Testis (tissue), 3 donors: ENCODE measurements around the gene AVL9. TPM values are rescaled to one million over a fixed set of nuclear protein-coding genes. Genes with fewer than 3 reads are reported as not detected.

ENCODE experiments used
- DNase-seq: peaks from one replicate; pipeline ENCODE4 v3.0.0-alpha.2; 2019
- H3K27ac ChIP-seq, 2 donors: fragments of 200-600 bp; sonication (generic); one replicate each; pipeline ENCODE4 v1.5.1; 2019
- H3K27me3 ChIP-seq: fragments of 200-600 bp; sonication (generic); one replicate; pipeline ENCODE4 v1.5.1; 2019
- H3K36me3 ChIP-seq: fragments of 200-600 bp; sonication (generic); one replicate; pipeline ENCODE4 v1.5.1; 2017; ENCODE audit warnings: low read depth; ENCODE audit errors: missing control alignments
- H3K4me1 ChIP-seq: fragments of 200-600 bp; sonication (generic); one replicate; pipeline ENCODE4 v1.5.1; 2019
- H3K4me3 ChIP-seq, 2 donors: fragments of 200-600 bp; sonication (generic); one replicate each; pipeline ENCODE4 v1.5.1; 2017 to 2019
- H3K9me3 ChIP-seq: fragments of 200-600 bp; sonication (generic); one replicate; pipeline ENCODE4 v1.5.1; 2017
- POLR2A ChIP-seq: fragments of 450-650 bp; IDR thresholded peaks from one replicate; pipeline ENCODE4 v1.6.1; 2017; ENCODE audit warnings: antibody characterized with exemption, mild to moderate bottlenecking, moderate library complexity
- WGBS, 2 donors: methylation state at CpG; one replicate each; pipeline ENCODE4 v1.1.5; 2018; 5-methylcytosine and 5-hydroxymethylcytosine counted together
- intact Hi-C: fragments of 100-400 bp; cut with DNase I; formaldehyde crosslinking; loops from one replicate; pipeline ENCODE4 v1.15.1; 2023; ENCODE audit warnings: low total_unique reads
- polyA plus RNA-seq: library from polyadenylated mRNA; stranded (reverse); fragments of 350-450 nt; fragmentation: Illumina TruSeq; extraction: RNeasy Lipid Tissue Mini Kit (QIAGEN cat#74804); gene quantifications from one replicate; pipeline ENCODE4 v1.2.3, GENCODE V29; 2014; ENCODE audit warnings: low read depth, low replicate concordance; ENCODE audit not compliant: insufficient read depth
- total RNA-seq, 2 donors: library from RNA; depleted of rRNA; stranded (reverse); fragments of >200 nt; gene quantifications; one replicate each; pipeline ENCODE4 v1.2.3, GENCODE V29; 2016
- TF ChIP-seq, protein P1 (sequence below), 3 experiments: fragments of 450-650 bp in 2 of 3; fragments of 200-600 bp in 1 of 3; sonication (generic) in 1 of 3; IDR thresholded peaks; one replicate each; pipeline ENCODE4 v1.5.1; 2016 to 2019; ENCODE audit warnings: antibody characterized with exemption in 3 of 3, mild to moderate bottlenecking in 2 of 3, moderate library complexity in 1 of 3

The AVL9 gene
- total and polyA plus RNA-seq, 3 donors from 2014 or later, result 27.5 to 49.1 (median 46.8) TPM

DNA sequence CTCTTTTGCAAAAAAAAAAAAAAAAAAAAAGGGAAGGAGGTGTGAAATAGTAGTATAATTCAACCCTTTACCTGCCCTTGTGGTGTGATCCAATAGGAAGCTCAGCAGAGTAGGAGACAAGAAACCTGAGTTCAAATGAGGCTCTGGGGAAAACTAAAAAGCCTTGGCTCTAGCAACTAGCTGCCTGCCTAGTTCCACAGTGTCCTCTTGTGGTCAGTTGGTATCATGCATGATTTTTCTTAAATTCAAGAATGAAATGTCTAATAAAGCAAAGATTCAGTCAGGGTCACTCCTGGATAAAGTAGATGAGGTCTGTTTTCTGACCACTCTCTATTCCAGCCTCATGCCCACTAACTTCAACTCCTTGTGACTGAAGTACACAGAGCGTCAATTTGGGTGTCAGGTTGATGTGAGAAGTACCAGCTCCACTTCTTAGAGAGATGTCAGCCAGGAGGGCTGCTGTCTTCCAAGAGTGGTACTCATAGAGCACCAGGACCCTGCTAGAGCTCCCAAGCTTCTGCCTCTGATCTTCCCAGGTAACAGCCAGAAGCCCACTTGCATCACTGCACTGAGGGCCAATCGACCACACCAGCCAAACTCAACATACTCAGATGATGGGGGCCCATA is 15.6 kb upstream of the AVL9 start:
- TF ChIP-seq, protein P1, sequence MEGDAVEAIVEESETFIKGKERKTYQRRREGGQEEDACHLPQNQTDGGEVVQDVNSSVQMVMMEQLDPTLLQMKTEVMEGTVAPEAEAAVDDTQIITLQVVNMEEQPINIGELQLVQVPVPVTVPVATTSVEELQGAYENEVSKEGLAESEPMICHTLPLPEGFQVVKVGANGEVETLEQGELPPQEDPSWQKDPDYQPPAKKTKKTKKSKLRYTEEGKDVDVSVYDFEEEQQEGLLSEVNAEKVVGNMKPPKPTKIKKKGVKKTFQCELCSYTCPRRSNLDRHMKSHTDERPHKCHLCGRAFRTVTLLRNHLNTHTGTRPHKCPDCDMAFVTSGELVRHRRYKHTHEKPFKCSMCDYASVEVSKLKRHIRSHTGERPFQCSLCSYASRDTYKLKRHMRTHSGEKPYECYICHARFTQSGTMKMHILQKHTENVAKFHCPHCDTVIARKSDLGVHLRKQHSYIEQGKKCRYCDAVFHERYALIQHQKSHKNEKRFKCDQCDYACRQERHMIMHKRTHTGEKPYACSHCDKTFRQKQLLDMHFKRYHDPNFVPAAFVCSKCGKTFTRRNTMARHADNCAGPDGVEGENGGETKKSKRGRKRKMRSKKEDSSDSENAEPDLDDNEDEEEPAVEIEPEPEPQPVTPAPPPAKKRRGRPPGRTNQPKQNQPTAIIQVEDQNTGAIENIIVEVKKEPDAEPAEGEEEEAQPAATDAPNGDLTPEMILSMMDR (IDR thresholded peaks at IDR 0.05), result peak; percentile 28 to 66 (median 63)
- TF ChIP-seq POLR2A, result no peak
- Histone ChIP-seq H3K4me3 (no peak overlapping the region), H3K27me3 (no peaks in the 10 kb centered on the region), H3K4me1 (peaks cover 5% of the 10 kb centered on the region), H3K36me3 (no peaks in the 10 kb centered on the region), H3K27ac (no peak overlapping the region), H3K9me3 (no peaks in the 10 kb centered on the region)
- WGBS, 2 donors, result 79 to 88% methylated on average over 2 of the region's 2 CpGs
- peak; percentile 44 for DNase-seq
- intact Hi-C loops, result no loop called here

DNA sequence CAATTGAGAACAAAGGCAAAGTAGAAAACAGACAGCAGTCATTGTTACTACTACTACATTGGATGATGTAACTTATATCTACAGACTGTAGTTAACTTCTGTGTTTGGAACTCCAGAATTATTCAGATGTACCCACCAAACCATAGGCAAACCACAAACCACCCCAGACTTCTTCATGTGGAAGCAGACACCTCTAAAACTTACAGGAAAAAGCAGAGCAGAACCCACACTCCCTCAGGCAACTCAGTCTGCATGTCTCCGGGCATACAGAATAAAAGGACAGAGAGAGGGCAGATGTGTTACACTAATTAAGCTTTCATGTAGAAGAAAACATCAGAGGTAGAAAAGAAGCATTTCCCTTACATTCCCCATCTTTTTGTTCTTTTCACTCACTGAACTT is 14.1 kb upstream of the AVL9 start:
- 41 to 48% methylated on average over 1 of the region's 1 CpG for WGBS, 2 donors
- intact Hi-C loops, result no loop called here
- no peak overlapping the region for H3K27ac ChIP-seq

DNA sequence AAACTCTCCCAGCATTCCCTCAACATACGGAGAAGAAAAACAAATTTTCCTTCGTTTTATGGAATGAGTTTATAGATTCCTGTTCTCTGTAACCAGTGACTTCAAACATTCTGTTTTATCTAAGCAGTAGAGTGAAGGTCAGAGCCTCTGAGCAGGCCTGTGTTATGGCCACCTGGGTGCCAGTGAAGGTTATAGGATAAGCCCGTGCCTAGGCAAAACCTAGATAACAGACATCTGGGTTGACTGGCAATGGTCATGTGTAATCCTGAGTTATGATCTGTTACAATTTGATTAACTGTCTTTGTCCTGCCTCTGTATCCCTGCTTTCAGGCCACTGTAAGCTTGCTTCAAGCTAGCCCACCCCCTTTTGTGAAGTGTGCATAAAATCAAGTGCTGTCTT is 13.4 kb upstream of the AVL9 start:
- 40 to 46% methylated on average over 3 of the region's 3 CpGs for WGBS, 2 donors
- Histone ChIP-seq H3K4me1 (peaks cover 5% of the 10 kb centered on the region), H3K4me3 (no peak overlapping the region), H3K9me3 (no peaks in the 10 kb centered on the region), H3K36me3 (no peaks in the 10 kb centered on the region), H3K27me3 (no peaks in the 10 kb centered on the region), H3K27ac (no peak overlapping the region)
- TF ChIP-seq POLR2A, result no peak
- TF ChIP-seq, protein P1 (IDR thresholded peaks at IDR 0.05), result no peak
- no peak for DNase-seq
- intact Hi-C loops, result no loop called here

More for the DNA sequence above, 14.1 kb upstream of the AVL9 start:
- H3K36me3 ChIP-seq, result no peaks in the 10 kb centered on the region
- H3K4me3 ChIP-seq, result no peak overlapping the region
- DNase-seq, result no peak
- no peaks in the 10 kb centered on the region for H3K9me3 ChIP-seq
- no peak for TF ChIP-seq POLR2A
- TF ChIP-seq, protein P1 (IDR thresholded peaks at IDR 0.05), result no peak
- H3K27me3 ChIP-seq, result no peaks in the 10 kb centered on the region
- peaks cover 5% of the 10 kb centered on the region for H3K4me1 ChIP-seq

DNA sequence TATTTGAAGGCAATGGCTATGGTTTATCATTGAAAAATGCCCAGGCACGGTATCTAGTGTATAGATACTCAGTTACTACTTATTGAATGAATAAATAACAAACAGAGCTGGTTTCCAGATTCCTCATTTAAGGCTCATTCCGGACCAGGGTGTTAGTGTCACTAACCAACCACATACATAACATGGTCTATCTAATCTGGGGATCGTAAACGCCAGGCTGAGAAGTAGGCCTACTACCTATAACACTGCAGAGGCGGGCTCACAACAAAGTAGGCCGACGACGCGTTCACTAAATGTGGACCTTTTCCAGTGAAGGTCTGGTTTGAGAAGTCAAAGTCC is 5.5 kb upstream of the AVL9 start:
- DNase-seq, result no peak

More for the DNA sequence above, 5.5 kb upstream of the AVL9 start:
- intact Hi-C loops, result no loop called here
- Histone ChIP-seq H3K9me3 (no peaks in the 10 kb centered on the region), H3K36me3 (no peaks in the 10 kb centered on the region), H3K27ac (peak overlapping the region; percentile 53 to 83), H3K27me3 (no peaks in the 10 kb centered on the region), H3K4me1 (no peaks in the 10 kb centered on the region), H3K4me3 (peak overlapping the region; percentile 77 to 84)
- 1 to 3% methylated on average over 9 of the region's 9 CpGs for WGBS, 2 donors
- TF ChIP-seq, protein P1 (IDR thresholded peaks at IDR 0.05), result no peak
- TF ChIP-seq POLR2A, result no peak
